Measurements from ENCODE around the gene B3GAT3. TPM values are rescaled to one million over a fixed set of nuclear protein-coding genes. Genes with fewer than 3 reads are reported as not detected.

B3GAT3 gene
- total RNA-seq, 2 donors from 2014 or later, result 21.8 to 37.7 TPM

- TF ChIP-seq, protein P1, sequence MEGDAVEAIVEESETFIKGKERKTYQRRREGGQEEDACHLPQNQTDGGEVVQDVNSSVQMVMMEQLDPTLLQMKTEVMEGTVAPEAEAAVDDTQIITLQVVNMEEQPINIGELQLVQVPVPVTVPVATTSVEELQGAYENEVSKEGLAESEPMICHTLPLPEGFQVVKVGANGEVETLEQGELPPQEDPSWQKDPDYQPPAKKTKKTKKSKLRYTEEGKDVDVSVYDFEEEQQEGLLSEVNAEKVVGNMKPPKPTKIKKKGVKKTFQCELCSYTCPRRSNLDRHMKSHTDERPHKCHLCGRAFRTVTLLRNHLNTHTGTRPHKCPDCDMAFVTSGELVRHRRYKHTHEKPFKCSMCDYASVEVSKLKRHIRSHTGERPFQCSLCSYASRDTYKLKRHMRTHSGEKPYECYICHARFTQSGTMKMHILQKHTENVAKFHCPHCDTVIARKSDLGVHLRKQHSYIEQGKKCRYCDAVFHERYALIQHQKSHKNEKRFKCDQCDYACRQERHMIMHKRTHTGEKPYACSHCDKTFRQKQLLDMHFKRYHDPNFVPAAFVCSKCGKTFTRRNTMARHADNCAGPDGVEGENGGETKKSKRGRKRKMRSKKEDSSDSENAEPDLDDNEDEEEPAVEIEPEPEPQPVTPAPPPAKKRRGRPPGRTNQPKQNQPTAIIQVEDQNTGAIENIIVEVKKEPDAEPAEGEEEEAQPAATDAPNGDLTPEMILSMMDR (IDR thresholded peaks at IDR 0.05), result no peak
Observed at GRCh38 chr11:62605467-62605866, 16.3 kb downstream of the B3GAT3 start.

DNA sequence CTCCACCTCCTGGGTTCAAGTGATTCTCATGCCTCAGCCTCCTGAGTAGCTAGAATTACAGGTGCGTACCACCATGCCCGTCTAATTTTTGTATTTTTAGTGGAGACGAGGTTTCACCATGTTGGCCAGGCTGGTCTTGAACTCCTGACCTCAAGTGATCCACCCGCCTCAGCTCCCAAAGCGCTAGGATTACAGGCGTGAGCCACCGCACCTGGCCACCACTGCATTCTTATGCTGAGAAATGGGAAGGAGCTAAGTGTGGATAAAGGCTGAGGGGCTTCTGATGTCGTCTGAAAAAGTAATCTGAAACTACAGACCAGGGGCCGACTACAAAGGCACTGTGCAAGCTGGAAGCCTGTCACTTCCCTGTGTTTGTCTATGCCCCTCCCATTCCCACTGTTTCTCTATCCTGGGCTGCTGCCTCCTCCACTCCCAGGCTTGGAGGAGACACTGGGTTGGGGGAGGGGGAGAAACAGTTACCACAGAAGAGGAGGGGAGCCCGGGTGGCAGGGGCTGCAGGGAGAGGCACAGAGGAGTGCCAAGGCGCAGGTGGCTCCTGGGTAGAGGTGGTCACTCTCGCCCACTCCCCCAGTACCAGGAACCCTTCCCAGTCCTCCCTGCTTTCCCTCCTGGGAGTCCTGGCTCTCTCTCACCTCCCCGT is 17.2 kb downstream of the B3GAT3 start:
- no peak overlapping the region for H3K27ac ChIP-seq
- no peaks in the 10 kb centered on the region for H3K27me3 ChIP-seq
- no peaks in the 10 kb centered on the region for H3K36me3 ChIP-seq
- no peak overlapping the region for H3K4me3 ChIP-seq
- no peak for DNase-seq
- no peak overlapping the region for H3K9ac ChIP-seq (ENCODE audit: low read depth in 2 of 2, low read length in 2 of 2)
- H3K9me3 ChIP-seq, result no peaks in the 10 kb centered on the region
- TF ChIP-seq, protein P1 (IDR thresholded peaks at IDR 0.05), result no peak
- peaks cover 5% of the 10 kb centered on the region for H3K4me1 ChIP-seq
- intact Hi-C loops (cut with DNase I), result no loop called here

More at GRCh38 chr11:62605467-62605866, 16.3 kb downstream of the B3GAT3 start:
- H3K9me3 ChIP-seq, result no peaks in the 10 kb centered on the region
- H3K4me3 ChIP-seq, result no peak overlapping the region
- no peaks in the 10 kb centered on the region for H3K27me3 ChIP-seq
- intact Hi-C loops (cut with DNase I), result no loop called here
- no peak overlapping the region for H3K9ac ChIP-seq (ENCODE audit: low read depth in 2 of 2, low read length in 2 of 2)
- no peaks in the 10 kb centered on the region for H3K4me1 ChIP-seq
- DNase-seq, result no peak
- H3K27ac ChIP-seq, result no peak overlapping the region
- H3K36me3 ChIP-seq, result no peaks in the 10 kb centered on the region

DNA sequence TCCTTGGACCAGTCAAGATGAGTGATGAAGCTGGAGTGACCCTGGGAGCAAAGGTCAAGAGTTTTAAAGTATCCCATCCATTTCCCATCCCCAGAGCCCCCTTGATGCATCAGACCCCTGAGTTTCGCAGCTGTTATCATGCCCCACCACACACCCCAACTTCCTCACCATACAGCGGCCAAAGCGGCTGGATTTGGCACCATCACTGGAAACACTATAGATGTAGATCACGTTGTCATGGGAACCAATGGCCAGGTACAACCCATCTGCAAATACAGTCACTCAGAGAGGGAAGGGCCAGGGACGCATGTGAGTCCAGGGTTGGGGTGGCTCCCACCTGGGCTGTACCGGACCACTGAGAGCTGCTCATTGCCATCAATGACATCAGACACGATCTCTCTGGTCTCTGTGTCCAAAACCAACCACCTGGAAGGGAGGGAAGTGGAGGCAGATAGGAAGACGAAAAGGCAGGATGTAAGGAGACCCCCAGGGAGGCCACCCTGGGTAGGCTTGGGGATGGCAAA is 17.9 kb downstream of the B3GAT3 start:
- no peaks in the 10 kb centered on the region for H3K36me3 ChIP-seq
- intact Hi-C loops (cut with DNase I), result no loop called here
- no peak overlapping the region for H3K4me3 ChIP-seq
- TF ChIP-seq, protein P1 (IDR thresholded peaks at IDR 0.05), result no peak
- no peak for DNase-seq
- peaks cover 5% of the 10 kb centered on the region for H3K4me1 ChIP-seq
- H3K27ac ChIP-seq, result no peak overlapping the region
- H3K9ac ChIP-seq (ENCODE audit: low read depth in 2 of 2, low read length in 2 of 2), result no peak overlapping the region
- H3K9me3 ChIP-seq, result no peaks in the 10 kb centered on the region
- no peaks in the 10 kb centered on the region for H3K27me3 ChIP-seq

GRCh38 chr11:62603072-62603408 is 18.7 kb downstream of the B3GAT3 start:
- peaks cover 5% of the 10 kb centered on the region for H3K4me1 ChIP-seq

GRCh38 chr11:62602141-62603071 is 19.4 kb downstream of the B3GAT3 start:
- H3K27me3 ChIP-seq, result no peaks in the 10 kb centered on the region
- peak overlapping the region; percentile 62 to 81 for H3K9ac ChIP-seq (ENCODE audit: low read depth in 2 of 2, low read length in 2 of 2)
- peak overlapping the region; percentile 87 for H3K4me3 ChIP-seq
- intact Hi-C loops (cut with DNase I), result no loop called here
- peak; percentile 80 for DNase-seq
- TF ChIP-seq, protein P1 (IDR thresholded peaks at IDR 0.05), result no peak
- H3K4me1 ChIP-seq, result peaks cover 5% of the 10 kb centered on the region
- H3K27ac ChIP-seq, result peak overlapping the region; percentile 99
- H3K36me3 ChIP-seq, result peaks cover 6% of the 10 kb centered on the region
- no peaks in the 10 kb centered on the region for H3K9me3 ChIP-seq

More at GRCh38 chr11:62603072-62603408, 18.7 kb downstream of the B3GAT3 start:
- H3K4me3 ChIP-seq, result peak overlapping the region; percentile 87
- H3K9me3 ChIP-seq, result no peaks in the 10 kb centered on the region
- H3K36me3 ChIP-seq, result peaks cover 3% of the 10 kb centered on the region
- H3K27ac ChIP-seq, result no peak overlapping the region
- intact Hi-C loops (cut with DNase I), result no loop called here
- peak; percentile 56 for DNase-seq
- TF ChIP-seq, protein P1 (IDR thresholded peaks at IDR 0.05), result no peak
- no peaks in the 10 kb centered on the region for H3K27me3 ChIP-seq
- peak overlapping the region in 1 of 2 donors; percentile 81 for H3K9ac ChIP-seq (ENCODE audit: low read depth in 2 of 2, low read length in 2 of 2)

All from colonic mucosa (tissue), 4 donors.